ENCODE measurements around the gene MAP4K1.

MAP4K1 gene

DNA sequence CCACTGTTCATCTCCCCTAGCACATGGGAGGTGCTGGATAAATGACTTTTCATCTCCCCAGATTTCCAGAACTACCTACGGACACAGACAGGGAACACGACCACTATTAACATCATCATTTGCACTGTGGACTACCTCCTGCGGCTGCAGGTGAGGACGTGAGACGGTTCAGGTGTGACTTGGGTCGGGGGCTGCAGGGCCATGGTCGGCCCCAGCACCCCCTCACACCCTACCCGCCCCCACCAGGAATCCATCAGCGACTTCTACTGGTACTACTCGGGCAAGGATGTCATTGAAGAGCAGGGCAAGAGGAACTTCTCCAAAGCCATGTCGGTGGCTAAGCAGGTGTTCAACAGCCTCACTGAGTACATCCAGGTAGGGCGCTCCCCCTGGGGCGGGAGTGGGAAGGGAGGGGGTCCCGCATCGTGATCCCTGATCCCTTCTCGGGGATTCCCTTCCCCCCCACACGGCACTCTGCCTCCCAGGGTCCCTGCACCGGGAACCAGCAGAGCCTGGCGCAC, 74.4 kb downstream of the MAP4K1 start:
- no peak for DNase-seq

DNA sequence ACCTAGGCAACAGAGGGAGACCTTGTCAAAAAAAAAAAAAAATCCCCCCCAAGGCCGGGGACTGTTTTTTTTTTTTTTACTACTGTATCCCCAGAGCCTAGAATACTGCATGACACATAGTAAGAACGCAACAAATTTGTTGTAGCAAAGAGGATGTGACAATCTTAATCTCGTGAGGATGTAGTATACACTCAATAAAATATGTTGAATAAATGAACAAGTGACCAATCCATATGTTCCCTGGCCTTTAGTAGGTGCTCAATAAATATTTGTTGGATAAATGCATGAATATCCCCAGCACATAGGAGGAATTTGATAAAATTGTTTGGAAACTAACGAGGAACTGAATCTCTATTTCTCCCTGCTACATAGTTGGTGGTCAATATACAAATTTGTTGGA, 75.7 kb downstream of the MAP4K1 start:
- DNase-seq: no peak

DNA sequence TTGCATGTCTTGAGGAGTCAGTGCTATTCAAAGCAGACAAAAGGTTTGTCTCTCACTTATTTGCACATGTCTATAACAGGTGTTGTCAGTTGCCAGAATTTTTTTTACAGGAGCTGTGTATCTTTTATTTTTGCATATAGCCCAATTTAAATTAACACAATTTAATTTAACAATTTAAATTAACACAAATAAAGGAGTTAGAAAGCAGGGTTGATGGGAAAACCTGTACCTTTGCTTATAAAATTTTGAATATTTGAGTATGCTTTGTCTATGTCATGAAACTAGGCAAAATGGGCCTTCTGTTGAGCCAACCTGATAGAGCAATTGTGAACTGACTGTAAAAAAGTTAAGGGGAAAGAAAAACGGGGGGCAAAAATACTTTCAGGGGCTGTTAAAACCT, 78.0 kb downstream of the MAP4K1 start:
- DNase-seq: no peak

DNA sequence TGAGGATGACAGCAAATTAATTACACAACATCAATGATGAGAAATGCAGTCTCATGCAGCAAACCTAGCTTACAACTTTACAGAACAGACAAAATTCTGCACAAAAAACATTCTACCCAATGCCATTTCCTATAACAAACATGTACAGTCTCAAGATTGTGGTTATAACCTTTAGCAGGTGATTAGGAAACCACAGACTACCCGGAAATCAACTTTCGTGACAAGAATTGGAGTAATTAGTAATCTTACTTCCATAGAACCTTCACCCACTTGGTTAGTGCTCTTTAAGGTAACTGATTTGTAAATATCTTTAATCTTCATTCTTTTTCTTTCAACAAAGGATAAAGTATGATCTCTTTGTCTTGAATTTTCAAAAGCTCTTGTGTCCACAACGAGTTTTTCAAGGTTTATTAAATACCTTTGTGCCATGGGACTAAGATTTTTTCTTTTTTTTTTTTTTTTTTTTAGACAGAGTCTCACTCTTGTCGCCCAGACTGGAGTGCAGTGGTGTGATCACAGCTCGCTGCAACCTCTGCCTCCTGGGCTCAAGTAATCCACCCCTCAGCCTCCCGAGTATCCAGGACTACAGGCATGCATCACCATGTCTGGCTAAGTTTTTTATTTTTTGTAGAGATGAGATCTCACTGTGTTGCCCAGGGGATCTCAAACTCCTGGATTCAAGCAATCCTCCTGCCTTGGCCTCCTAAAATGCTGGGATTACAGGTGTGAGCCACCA, 78.8 kb downstream of the MAP4K1 start:
- no peak for DNase-seq

DNA sequence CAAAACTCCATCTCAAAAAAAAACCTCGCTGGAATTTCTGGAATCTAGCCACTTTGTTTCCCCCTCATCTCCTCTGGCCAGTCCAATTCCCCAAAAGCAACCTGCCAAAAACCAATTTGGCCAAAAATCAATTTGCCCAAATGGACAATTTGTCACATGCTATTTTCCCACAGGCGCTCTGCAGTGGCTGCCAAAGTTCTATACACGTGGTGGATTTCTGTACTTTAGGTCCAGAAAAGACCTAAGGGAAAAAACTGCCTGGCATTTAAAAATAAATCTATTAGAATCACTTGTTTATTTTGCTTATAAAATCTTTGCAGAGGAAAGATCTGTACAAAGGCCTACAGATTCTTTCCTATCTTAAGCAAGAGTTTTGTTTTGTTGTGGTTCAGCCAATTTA, 79.4 kb downstream of the MAP4K1 start:
- DNase-seq: no peak

Data from fibroblast of skin of scalp (primary cell).